GM12878 (cell line): Measurements from ENCODE around the gene NCAM2. TPM values are rescaled to one million over a fixed set of nuclear protein-coding genes. Genes with fewer than 3 reads are reported as not detected.

Experiments used
- ATAC-seq: fragments of 200-7000 bp; cut with Tn5 transposase; 3 replicates; pipeline ENCODE4 v1.9.1; 2020; ENCODE audit warnings: mild to moderate bottlenecking, moderate library complexity
- BruUV-seq: library from RNA; stranded (reverse); fragments of 400-500 nt; replicated peaks from 2 replicates; lab custom pipeline; 2021; lab: Mats Ljungman, UMichigan
- CTCF ChIA-PET: fragments of 300-600 bp; sonication (Branson Sonifier 250); formaldehyde crosslinking; extraction: SDS; loops from one replicate; lab custom pipeline; 2021; ENCODE audit warnings: inconsistent platforms; lab: Yijun Ruan, JAX
- POLR2A ChIA-PET: fragments of 350-600 bp; formaldehyde crosslinking; extraction: SDS; loops from one replicate; lab custom pipeline; 2021; ENCODE audit warnings: inconsistent platforms; lab: Charles Lee
- RAD21 ChIA-PET: fragments of 300-600 bp; sonication (Branson Sonifier 250); formaldehyde crosslinking; loops from one replicate; lab custom pipeline; 2023; ENCODE audit warnings: antibody characterized with exemption; ENCODE audit not compliant: unreplicated experiment; lab: Charles Lee
- SMC1A ChIA-PET: fragments of 300-600 bp; sonication (Branson Sonifier 250); formaldehyde crosslinking; loops from one replicate; lab custom pipeline; 2023; ENCODE audit not compliant: unreplicated experiment, uncharacterized antibody; lab: Charles Lee
- DNase-seq: peaks from one replicate; pipeline ENCODE4 v3.0.0-alpha.2; 2011; ENCODE audit warnings: low read depth, low spot score
- FAIRE-seq: peaks from 3 replicates; lab custom pipeline; 2011; peaks lifted over from hg19 to GRCh38; lab: Jason Lieb, UNC
- H2AFZ ChIP-seq: 2 replicates; pipeline ENCODE4 v1.6.0; 2011; ENCODE audit warnings: low read depth, low read length, control low read depth; ENCODE audit not compliant: control insufficient read depth
- H3K27ac ChIP-seq: 2 replicates; pipeline ENCODE4 v1.5.1; 2011; ENCODE audit warnings: control low read depth; ENCODE audit not compliant: control insufficient read depth, insufficient read depth
- H3K27me3 ChIP-seq, 2 experiments: replicated peaks in 1 of 2; 2 replicates each; pipeline versions ENCODE4 v1.6.0 to v1.6.1; 2011; ENCODE audit warnings: low read length in 1 of 2; ENCODE audit not compliant: control insufficient read depth in 2 of 2, insufficient read depth in 2 of 2
- H3K36me3 ChIP-seq, 2 experiments: 2 replicates each; pipeline ENCODE4 v1.5.1; 2011; ENCODE audit warnings: low read length in 1 of 2; ENCODE audit not compliant: control insufficient read depth in 2 of 2, insufficient read depth in 2 of 2
- H3K4me1 ChIP-seq: 2 replicates; pipeline ENCODE4 v1.6.1; 2011; ENCODE audit warnings: mild to moderate bottlenecking, low read length, moderate library complexity, mixed read lengths; ENCODE audit not compliant: control insufficient read depth, insufficient read depth
- H3K4me2 ChIP-seq: 2 replicates; pipeline ENCODE4 v1.6.0; 2011; ENCODE audit warnings: control low read depth; ENCODE audit not compliant: control insufficient read depth, insufficient read depth
- H3K4me3 ChIP-seq: fragments of 200-600 bp; sonication (generic); 2 replicates; pipeline ENCODE4 v1.5.1; 2016
- H3K79me2 ChIP-seq: 2 replicates; pipeline ENCODE4 v1.6.0; 2011; ENCODE audit warnings: low read length; ENCODE audit not compliant: control insufficient read depth, insufficient read depth
- H3K9ac ChIP-seq: 2 replicates; pipeline ENCODE4 v1.8.0; 2011; ENCODE audit warnings: low read length, control low read depth, mixed read lengths; ENCODE audit not compliant: control insufficient read depth, insufficient read depth
- H3K9me3 ChIP-seq: replicated peaks from 3 replicates; pipeline ENCODE4 v1.5.1; 2011; ENCODE audit warnings: mild to moderate bottlenecking, low read length; ENCODE audit not compliant: control insufficient read depth, insufficient read depth
- H4K20me1 ChIP-seq: 2 replicates; pipeline ENCODE4 v1.6.0; 2011; ENCODE audit not compliant: control insufficient read depth, insufficient read depth
- IKZF1 ChIP-seq: fragments of 450-650 bp; conservative IDR thresholded peaks from 2 replicates; pipeline ENCODE4 v1.6.1; 2017; ENCODE audit warnings: antibody characterized with exemption, mild to moderate bottlenecking
- MXI1 ChIP-seq: fragments of 150-350 bp; IDR thresholded peaks from 2 replicates; pipeline ENCODE4 v1.6.1; 2011; ENCODE audit warnings: low read depth, mild to moderate bottlenecking, inconsistent platforms, low read length, improper control_type of control experiment
- NFYB ChIP-seq: IDR thresholded peaks from 2 replicates; pipeline ENCODE4 v1.6.1; 2011; ENCODE audit warnings: low read depth, mild to moderate bottlenecking, low read length, improper control_type of control experiment, moderate library complexity; ENCODE audit not compliant: insufficient read depth
- NKRF ChIP-seq: fragments of 450-650 bp; conservative IDR thresholded peaks from 2 replicates; pipeline ENCODE4 v1.6.1; 2017; ENCODE audit warnings: mild to moderate bottlenecking, moderate library complexity
- POLR2AphosphoS5 ChIP-seq: IDR thresholded peaks from 2 replicates; pipeline ENCODE4 v1.6.1; 2011; ENCODE audit warnings: mild to moderate bottlenecking, low read length, inconsistent platforms
- RAD51 ChIP-seq: fragments of 450-650 bp; IDR thresholded peaks from 2 replicates; pipeline ENCODE4 v1.6.1; 2016; ENCODE audit warnings: moderate library complexity, mild to moderate bottlenecking, inconsistent platforms
- SUZ12 ChIP-seq: fragments of 200-600 bp; sonication (generic); IDR thresholded peaks from one replicate; pipeline ENCODE4 v1.6.1; 2018; ENCODE audit warnings: antibody characterized with exemption, mild to moderate bottlenecking; ENCODE audit not compliant: unreplicated experiment
- TAF1 ChIP-seq: IDR thresholded peaks from 2 replicates; pipeline ENCODE4 v1.6.1; 2011; ENCODE audit warnings: mild to moderate bottlenecking, low read depth, low read length, borderline replicate concordance
- USF2 ChIP-seq: IDR thresholded peaks from 2 replicates; pipeline ENCODE4 v1.6.1; 2011; ENCODE audit warnings: low read depth, low read length, improper control_type of control experiment, borderline replicate concordance
- ZNF274 ChIP-seq: IDR thresholded peaks from one replicate; pipeline ENCODE4 v1.8.0; 2011; ENCODE audit not compliant: insufficient read length, insufficient read depth
- ZNF622 ChIP-seq: fragments of 450-650 bp; IDR thresholded peaks from 2 replicates; pipeline ENCODE4 v1.6.1; 2017; ENCODE audit warnings: mild to moderate bottlenecking, inconsistent platforms
- whole genome bisulfite sequencing: methylation state at CpG from one replicate; pipeline ENCODE4 v1.1.6; 2016; ENCODE audit warnings: low lambda C conversion rate; ENCODE audit not compliant: insufficient replicate concordance, insufficient coverage; ENCODE audit errors: missing lambda C conversion rate; 5-methylcytosine and 5-hydroxymethylcytosine counted together
- in situ Hi-C: fragments of 300-500 bp; cut with MboI; formaldehyde crosslinking; loops from 9 replicates; pipeline ENCODE4 v1.14.3; 2018; ENCODE audit warnings: mixed read lengths
- intact Hi-C: fragments of 100-400 bp; cut with micrococcal nuclease; formaldehyde crosslinking; loops from one replicate; pipeline ENCODE4 v1.14.2; 2022; ENCODE audit not compliant: unreplicated experiment
- polyA plus RNA-seq, 11 experiments: library from polyadenylated mRNA; depleted of rRNA in 4 of 11; unstranded in 6 of 11; stranded (reverse) in 5 of 11; fragments of >200 nt; fragmentation: Nextera tagmentation in 4 of 11; fragmentation: Illumina TruSeq in 1 of 11; extraction: Ambion mirVana in 4 of 11; extraction: Trizol in 1 of 11; gene quantifications; 1 replicate in 1 of 11; 2 replicates in 10 of 11; pipeline versions ENCODE4 v1.2.1 to v1.2.3, GENCODE V29; 2011 to 2016; ENCODE audit warnings: inconsistent platforms in 2 of 11, missing spikeins in 2 of 11, low read depth in 1 of 11
- total RNA-seq, 4 experiments: library from RNA; depleted of rRNA in 3 of 4; stranded (reverse); fragments of >200 nt in 3 of 4; fragmentation: Illumina TruSeq in 1 of 4; extraction: Trizol in 1 of 4; gene quantifications; 2 replicates each; pipeline versions ENCODE4 v1.2.1 to v1.2.3, GENCODE V29; 2013 to 2021
- TF ChIP-seq, protein P1 (sequence below): fragments of 150-350 bp; IDR thresholded peaks from 2 replicates; pipeline ENCODE4 v1.6.1; 2014; ENCODE audit warnings: mild to moderate bottlenecking, low read depth, low read length
- TF ChIP-seq, protein P2 (sequence below): IDR thresholded peaks from 2 replicates; pipeline ENCODE4 v1.6.1; 2012; ENCODE audit warnings: low read depth, low read length, improper control_type of control experiment

The NCAM2 gene
- total and polyA plus RNA-seq, 10 of the 15 experiments (the other 5 are each of a cell fraction or from before 2014, with no cell fraction given): 0.23 to 0.27 TPM; not detected in 8

DNA sequence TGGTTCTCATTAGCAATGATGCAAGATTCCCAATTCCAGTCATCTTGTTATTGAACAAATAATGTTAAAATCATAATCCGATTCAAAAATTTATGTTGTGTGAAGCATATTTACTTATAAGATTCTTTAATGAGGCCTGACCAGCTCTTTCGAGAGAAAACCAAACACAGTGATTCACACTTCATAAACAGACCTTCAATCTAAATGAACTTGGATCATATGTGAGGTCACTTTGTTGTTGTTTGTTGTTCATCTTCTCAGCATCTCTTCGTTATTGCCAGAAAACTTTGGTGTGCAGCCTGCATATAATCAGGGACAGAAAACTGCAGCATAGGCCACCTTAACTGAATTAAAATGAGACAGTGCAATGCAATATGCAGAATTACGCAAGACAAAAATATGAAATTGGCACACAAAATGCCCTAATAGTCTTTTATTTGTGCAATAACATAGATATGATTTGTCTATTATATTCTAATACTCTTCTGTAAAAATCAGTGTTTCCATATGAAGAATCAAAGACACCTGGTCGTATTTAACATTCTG, 30.1 kb downstream of the NCAM2 start:
- no peak for FAIRE-seq
- no TSS peak for BruUV-seq
- no peaks in the 10 kb centered on the region for H3K27me3 ChIP-seq
- H3K9me3 ChIP-seq: no peaks in the 10 kb centered on the region
- ChIA-PET RAD21 (no interaction called here), CTCF (no interaction called here), POLR2A (no interaction called here), SMC1A (no interaction called here)
- WGBS: 8% methylated on average over 5 of the region's 5 CpGs
- ATAC-seq: no peak
- no peak for DNase-seq
- intact Hi-C loops: no loop called here
- no peak overlapping the region for H3K4me3 ChIP-seq
- in situ Hi-C loops: no loop called here
- no peak overlapping the region for H2AFZ ChIP-seq
- H3K36me3 ChIP-seq: no peaks in the 10 kb centered on the region
- no peak for TF ChIP-seq IKZF1
- TF ChIP-seq, protein P1, sequence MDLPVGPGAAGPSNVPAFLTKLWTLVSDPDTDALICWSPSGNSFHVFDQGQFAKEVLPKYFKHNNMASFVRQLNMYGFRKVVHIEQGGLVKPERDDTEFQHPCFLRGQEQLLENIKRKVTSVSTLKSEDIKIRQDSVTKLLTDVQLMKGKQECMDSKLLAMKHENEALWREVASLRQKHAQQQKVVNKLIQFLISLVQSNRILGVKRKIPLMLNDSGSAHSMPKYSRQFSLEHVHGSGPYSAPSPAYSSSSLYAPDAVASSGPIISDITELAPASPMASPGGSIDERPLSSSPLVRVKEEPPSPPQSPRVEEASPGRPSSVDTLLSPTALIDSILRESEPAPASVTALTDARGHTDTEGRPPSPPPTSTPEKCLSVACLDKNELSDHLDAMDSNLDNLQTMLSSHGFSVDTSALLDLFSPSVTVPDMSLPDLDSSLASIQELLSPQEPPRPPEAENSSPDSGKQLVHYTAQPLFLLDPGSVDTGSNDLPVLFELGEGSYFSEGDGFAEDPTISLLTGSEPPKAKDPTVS: no peak
- TF ChIP-seq NKRF: no peak
- no peak for TF ChIP-seq MXI1
- no peak for TF ChIP-seq ZNF622
- TF ChIP-seq, protein P2, sequence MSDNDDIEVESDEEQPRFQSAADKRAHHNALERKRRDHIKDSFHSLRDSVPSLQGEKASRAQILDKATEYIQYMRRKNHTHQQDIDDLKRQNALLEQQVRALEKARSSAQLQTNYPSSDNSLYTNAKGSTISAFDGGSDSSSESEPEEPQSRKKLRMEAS: no peak
- no peak for TF ChIP-seq NFYB
- TF ChIP-seq POLR2AphosphoS5: no peak
- TF ChIP-seq ZNF274: no peak
- no peak for TF ChIP-seq RAD51
- no peak for TF ChIP-seq USF2
- TF ChIP-seq SUZ12: no peak
- no peak for TF ChIP-seq TAF1
- H3K4me2 ChIP-seq: no peak overlapping the region
- H4K20me1 ChIP-seq: no peaks in the 10 kb centered on the region
- no peak overlapping the region for H3K9ac ChIP-seq
- H3K27ac ChIP-seq: no peak overlapping the region
- H3K79me2 ChIP-seq: no peaks in the 10 kb centered on the region
- no peaks in the 10 kb centered on the region for H3K4me1 ChIP-seq
